Measurements from ENCODE around the gene GNL1. TPM values are rescaled to one million over a fixed set of nuclear protein-coding genes. Genes with fewer than 3 reads are reported as not detected.
A peak's percentile ranks its signal among the peaks of the same experiment; 100 is the strongest.

Gene GNL1
- total and polyA plus RNA-seq, 9 donors = 42.4 to 128 (median 89.6) TPM

GRCh38 chr6:30571075-30571761 is 14.9 kb upstream of the GNL1 start, which contains the start of gene ABCF1:
Gene ABCF1, plus strand, starts transcription at chr6:30571442. Its CDS starts 46 bp downstream, at chr6:30571488.
- peak within 1 kb of the TSS; percentile 47 to 56 for H3K27ac ChIP-seq
- WGBS, 3 donors = 0% methylated on average over 58 to 59 of the region's 59 CpGs
- peak within 1 kb of the TSS; percentile 75 for H3K4me3 ChIP-seq
- TF ChIP-seq POLR2A (IDR thresholded peaks at IDR 0.05) (peak; percentile 90), EP300 (IDR thresholded peaks at IDR 0.05) (peak; percentile 61), CTCF (IDR thresholded peaks at IDR 0.05) (no peak)
- intact Hi-C loops (cut with DNase I) = no loop called here
- DNase-seq = peak; percentile 98 to 100 (median 99)
- no peaks in the 10 kb centered on the region for H3K27me3 ChIP-seq
- H3K9me3 ChIP-seq = no peaks in the 10 kb centered on the region
- H3K4me1 ChIP-seq (ENCODE audit: insufficient read depth) = peaks cover 8% of the 10 kb centered on the region
- no peaks in the 10 kb centered on the region for H3K36me3 ChIP-seq

- no peak for DNase-seq
- H3K9me3 ChIP-seq = no peaks in the 10 kb centered on the region
- no peaks in the 10 kb centered on the region for H3K27me3 ChIP-seq
- H3K4me1 ChIP-seq (ENCODE audit: insufficient read depth) = peaks cover 11% of the 10 kb centered on the region
- TF ChIP-seq POLR2A (IDR thresholded peaks at IDR 0.05) (no peak), EP300 (IDR thresholded peaks at IDR 0.05) (no peak), CTCF (IDR thresholded peaks at IDR 0.05) (no peak)
- intact Hi-C loops (cut with DNase I) = no loop called here
- peak overlapping the region; percentile 75 for H3K4me3 ChIP-seq
- WGBS, 3 donors = 0 to 2% (median 1%) methylated on average over 18 of the region's 18 CpGs
- H3K27ac ChIP-seq = peak overlapping the region; percentile 33 to 56
- no peaks in the 10 kb centered on the region for H3K36me3 ChIP-seq
Measured at GRCh38 chr6:30570740-30571074, 14.4 kb upstream of the GNL1 start.

- Histone ChIP-seq H3K27ac (peak overlapping the region in 1 of 2 donors; percentile 56), H3K4me3 (peak overlapping the region; percentile 75), H3K4me1 (ENCODE audit: insufficient read depth) (peaks cover 11% of the 10 kb centered on the region), H3K27me3 (no peaks in the 10 kb centered on the region), H3K9me3 (no peaks in the 10 kb centered on the region), H3K36me3 (no peaks in the 10 kb centered on the region)
- TF ChIP-seq EP300 (IDR thresholded peaks at IDR 0.05) (no peak), CTCF (IDR thresholded peaks at IDR 0.05) (no peak), POLR2A (IDR thresholded peaks at IDR 0.05) (no peak)
- intact Hi-C loops (cut with DNase I) = no loop called here
- 67 to 74% (median 68%) methylated on average over 1 of the region's 1 CpG for WGBS, 3 donors
- DNase-seq = no peak
Measured at GRCh38 chr6:30570263-30570662, 14.0 kb upstream of the GNL1 start.

- no peak overlapping the region for H3K4me3 ChIP-seq
- 59 to 72% (median 60%) methylated on average over 3 of the region's 3 CpGs for WGBS, 3 donors
- peaks cover 11% of the 10 kb centered on the region for H3K4me1 ChIP-seq (ENCODE audit: insufficient read depth)
- DNase-seq = no peak
- no peak for TF ChIP-seq POLR2A (IDR thresholded peaks at IDR 0.05)
- TF ChIP-seq EP300 (IDR thresholded peaks at IDR 0.05) = no peak
- no peak for TF ChIP-seq CTCF (IDR thresholded peaks at IDR 0.05)
- no peaks in the 10 kb centered on the region for H3K27me3 ChIP-seq
- H3K27ac ChIP-seq = no peak overlapping the region
- no peaks in the 10 kb centered on the region for H3K9me3 ChIP-seq
- intact Hi-C loops (cut with DNase I) = no loop called here
- no peaks in the 10 kb centered on the region for H3K36me3 ChIP-seq
Measured at GRCh38 chr6:30568245-30568644, 12.0 kb upstream of the GNL1 start.

All from ovary (tissue), 9 donors.